ENCODE data around the gene CACNA1G.

The CACNA1G gene

DNA sequence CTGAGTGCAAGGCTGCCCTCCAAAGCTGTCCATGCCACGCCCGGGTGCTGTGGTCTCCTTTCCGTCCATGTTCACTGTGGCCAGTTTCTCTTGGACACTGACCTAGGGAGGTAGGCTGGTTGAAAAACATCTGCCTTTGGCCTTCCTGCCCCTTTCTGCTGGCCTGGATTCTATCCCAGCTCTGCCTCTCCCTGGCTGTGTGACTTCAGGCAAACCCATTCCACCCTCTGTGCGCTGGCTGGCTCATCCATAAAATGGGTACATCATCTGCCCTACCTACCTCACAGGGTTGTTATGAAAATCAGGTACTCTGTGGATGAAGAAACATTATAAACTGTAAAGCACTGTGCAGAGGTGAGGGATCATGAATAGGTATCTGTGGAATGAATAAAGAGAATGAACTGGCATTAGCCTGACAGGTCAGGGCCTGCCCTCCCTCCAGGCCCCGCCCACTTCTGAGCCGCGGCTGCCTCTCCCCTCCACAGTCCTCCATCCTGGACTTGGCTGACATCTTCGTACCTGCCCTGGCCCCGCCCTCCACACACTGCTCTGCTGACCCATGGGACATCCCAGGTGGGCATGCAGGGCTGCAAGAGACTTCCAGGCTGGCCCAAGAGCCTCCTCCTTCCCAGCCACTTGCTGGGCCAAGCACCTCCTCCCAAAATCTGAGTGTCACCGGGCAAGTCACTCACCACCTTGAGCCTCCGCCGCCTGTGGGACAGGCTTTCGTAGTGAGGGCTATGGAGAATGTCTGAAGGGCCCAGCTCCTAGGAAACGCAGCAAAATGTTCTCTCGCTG is 20.6 kb upstream of the CACNA1G start:
- Histone ChIP-seq H3K9me3 (ENCODE audit: control insufficient read depth, low read length) (no peaks in the 10 kb centered on the region), H3K36me3 (ENCODE audit: control insufficient read depth, insufficient read depth, low read length) (no peaks in the 10 kb centered on the region), H3K4me3 (ENCODE audit: insufficient read depth, low read depth, low read length) (no peak overlapping the region), H3K27me3 (ENCODE audit: control insufficient read depth, insufficient read depth, low read length, poor library complexity, severe bottlenecking) (peaks cover 9% of the 10 kb centered on the region), H3K4me1 (ENCODE audit: control insufficient read depth, insufficient read depth, low read length) (peaks cover 35% of the 10 kb centered on the region), H3K27ac (ENCODE audit: insufficient read depth, low read depth, low read length, poor library complexity, severe bottlenecking) (no peak overlapping the region)
- WGBS, 2 experiments: 75 to 79% methylated on average over 15 of the region's 15 CpGs

- Histone ChIP-seq H3K9me3 (ENCODE audit: control insufficient read depth, low read length) (no peaks in the 10 kb centered on the region), H3K36me3 (ENCODE audit: control insufficient read depth, insufficient read depth, low read length) (no peaks in the 10 kb centered on the region), H3K4me3 (ENCODE audit: insufficient read depth, low read depth, low read length) (peak overlapping the region; percentile 53), H3K4me1 (ENCODE audit: control insufficient read depth, insufficient read depth, low read length) (peaks cover 35% of the 10 kb centered on the region), H3K27ac (ENCODE audit: insufficient read depth, low read depth, low read length, poor library complexity, severe bottlenecking) (no peak overlapping the region), H3K27me3 (ENCODE audit: control insufficient read depth, insufficient read depth, low read length, poor library complexity, severe bottlenecking) (peaks cover 8% of the 10 kb centered on the region)
- 83 to 88% methylated on average over 11 of the region's 11 CpGs for WGBS, 2 experiments
Measured at GRCh38 chr17:50540560-50541401, 19.7 kb upstream of the CACNA1G start.

DNA sequence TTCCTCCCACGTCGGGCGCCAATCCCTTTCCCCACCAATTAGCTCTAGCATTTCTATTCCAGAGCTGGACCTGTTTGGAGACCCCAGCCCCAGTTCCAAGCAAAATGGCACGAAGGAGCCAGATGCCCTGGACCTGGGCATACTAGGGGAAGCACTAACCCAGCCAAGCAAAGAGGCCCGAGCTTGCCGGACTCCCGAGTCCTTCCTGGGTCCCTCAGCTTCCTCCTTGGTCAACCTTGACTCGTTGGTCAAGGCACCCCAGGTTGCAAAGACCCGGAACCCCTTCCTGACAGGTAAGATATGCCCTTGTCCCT is 19.2 kb upstream of the CACNA1G start:
- no peaks in the 10 kb centered on the region for H3K36me3 ChIP-seq (ENCODE audit: control insufficient read depth, insufficient read depth, low read length)
- peak overlapping the region; percentile 53 for H3K4me3 ChIP-seq (ENCODE audit: insufficient read depth, low read depth, low read length)
- no peaks in the 10 kb centered on the region for H3K9me3 ChIP-seq (ENCODE audit: control insufficient read depth, low read length)
- 70 to 80% methylated on average over 9 of the region's 9 CpGs for WGBS, 2 experiments
- peaks cover 35% of the 10 kb centered on the region for H3K4me1 ChIP-seq (ENCODE audit: control insufficient read depth, insufficient read depth, low read length)
- no peak overlapping the region for H3K27ac ChIP-seq (ENCODE audit: insufficient read depth, low read depth, low read length, poor library complexity, severe bottlenecking)
- peaks cover 8% of the 10 kb centered on the region for H3K27me3 ChIP-seq (ENCODE audit: control insufficient read depth, insufficient read depth, low read length, poor library complexity, severe bottlenecking)

- no peak overlapping the region for H3K27ac ChIP-seq (ENCODE audit: insufficient read depth, low read depth, low read length, poor library complexity, severe bottlenecking)
- 3% methylated on average over 82 of the region's 82 CpGs for WGBS, 2 experiments
- no peaks in the 10 kb centered on the region for H3K9me3 ChIP-seq (ENCODE audit: control insufficient read depth, low read length)
- peak overlapping the region; percentile 53 for H3K4me3 ChIP-seq (ENCODE audit: insufficient read depth, low read depth, low read length)
- no peaks in the 10 kb centered on the region for H3K36me3 ChIP-seq (ENCODE audit: control insufficient read depth, insufficient read depth, low read length)
- H3K4me1 ChIP-seq (ENCODE audit: control insufficient read depth, insufficient read depth, low read length): peaks cover 35% of the 10 kb centered on the region
- peaks cover 8% of the 10 kb centered on the region for H3K27me3 ChIP-seq (ENCODE audit: control insufficient read depth, insufficient read depth, low read length, poor library complexity, severe bottlenecking)
Measured at GRCh38 chr17:50541716-50542688, 18.5 kb upstream of the CACNA1G start.

- peaks cover 8% of the 10 kb centered on the region for H3K27me3 ChIP-seq (ENCODE audit: control insufficient read depth, insufficient read depth, low read length, poor library complexity, severe bottlenecking)
- H3K36me3 ChIP-seq (ENCODE audit: control insufficient read depth, insufficient read depth, low read length): no peaks in the 10 kb centered on the region
- H3K9me3 ChIP-seq (ENCODE audit: control insufficient read depth, low read length): no peaks in the 10 kb centered on the region
- WGBS, 2 experiments: 87 to 90% methylated on average over 16 of the region's 16 CpGs
- peak overlapping the region; percentile 53 for H3K4me3 ChIP-seq (ENCODE audit: insufficient read depth, low read depth, low read length)
- H3K27ac ChIP-seq (ENCODE audit: insufficient read depth, low read depth, low read length, poor library complexity, severe bottlenecking): no peak overlapping the region
- peaks cover 44% of the 10 kb centered on the region for H3K4me1 ChIP-seq (ENCODE audit: control insufficient read depth, insufficient read depth, low read length)
Measured at GRCh38 chr17:50542795-50543774, 17.4 kb upstream of the CACNA1G start.

- H3K27me3 ChIP-seq (ENCODE audit: control insufficient read depth, insufficient read depth, low read length, poor library complexity, severe bottlenecking): peaks cover 8% of the 10 kb centered on the region
- H3K4me3 ChIP-seq (ENCODE audit: insufficient read depth, low read depth, low read length): no peak overlapping the region
- H3K9me3 ChIP-seq (ENCODE audit: control insufficient read depth, low read length): no peaks in the 10 kb centered on the region
- H3K36me3 ChIP-seq (ENCODE audit: control insufficient read depth, insufficient read depth, low read length): no peaks in the 10 kb centered on the region
- peaks cover 34% of the 10 kb centered on the region for H3K4me1 ChIP-seq (ENCODE audit: control insufficient read depth, insufficient read depth, low read length)
- H3K27ac ChIP-seq (ENCODE audit: insufficient read depth, low read depth, low read length, poor library complexity, severe bottlenecking): no peak overlapping the region
- WGBS, 2 experiments: 90 to 91% methylated on average over 7 of the region's 7 CpGs
Measured at GRCh38 chr17:50544516-50544915, 16.0 kb upstream of the CACNA1G start.

- Histone ChIP-seq H3K27me3 (ENCODE audit: control insufficient read depth, insufficient read depth, low read length, poor library complexity, severe bottlenecking) (peaks cover 8% of the 10 kb centered on the region), H3K9me3 (ENCODE audit: control insufficient read depth, low read length) (no peaks in the 10 kb centered on the region), H3K27ac (ENCODE audit: insufficient read depth, low read depth, low read length, poor library complexity, severe bottlenecking) (no peak overlapping the region), H3K36me3 (ENCODE audit: control insufficient read depth, insufficient read depth, low read length) (no peaks in the 10 kb centered on the region), H3K4me3 (ENCODE audit: insufficient read depth, low read depth, low read length) (no peak overlapping the region), H3K4me1 (ENCODE audit: control insufficient read depth, insufficient read depth, low read length) (peaks cover 31% of the 10 kb centered on the region)
- 75% methylated on average over 8 of the region's 8 CpGs for WGBS, 2 experiments
Measured at GRCh38 chr17:50545311-50545710, 15.2 kb upstream of the CACNA1G start.

DNA sequence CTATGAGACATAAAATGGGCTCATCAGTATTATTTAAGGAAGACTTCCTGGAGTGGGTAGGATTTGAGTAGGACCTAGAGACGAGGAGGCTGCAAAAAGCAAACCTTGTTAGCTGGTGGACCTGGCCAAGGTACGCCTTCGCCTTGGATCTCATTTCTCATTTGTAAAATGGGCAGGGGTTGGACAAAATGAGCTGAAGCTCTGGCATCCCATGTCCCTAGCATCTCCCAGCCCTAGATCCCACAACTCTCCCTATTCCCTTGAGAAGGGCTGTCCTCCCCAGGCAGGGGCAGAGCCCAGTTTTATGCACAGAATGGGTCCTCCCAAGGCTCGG is 13.8 kb upstream of the CACNA1G start:
- Histone ChIP-seq H3K4me3 (ENCODE audit: insufficient read depth, low read depth, low read length) (peak overlapping the region; percentile 54), H3K4me1 (ENCODE audit: control insufficient read depth, insufficient read depth, low read length) (peaks cover 25% of the 10 kb centered on the region), H3K9me3 (ENCODE audit: control insufficient read depth, low read length) (no peaks in the 10 kb centered on the region), H3K27ac (ENCODE audit: insufficient read depth, low read depth, low read length, poor library complexity, severe bottlenecking) (no peak overlapping the region), H3K36me3 (ENCODE audit: control insufficient read depth, insufficient read depth, low read length) (no peaks in the 10 kb centered on the region), H3K27me3 (ENCODE audit: control insufficient read depth, insufficient read depth, low read length, poor library complexity, severe bottlenecking) (peaks cover 1% of the 10 kb centered on the region)
- WGBS, 2 experiments: 64 to 67% methylated on average over 4 of the region's 4 CpGs

GRCh38 chr17:50547035-50547735 is 13.3 kb upstream of the CACNA1G start, which contains the start of gene SPATA20:
Gene SPATA20, plus strand, starts transcription at chr17:50547174. Its CDS starts 35 bp downstream, at chr17:50547209.
- H3K4me3 ChIP-seq (ENCODE audit: insufficient read depth, low read depth, low read length): peak within 1 kb of the TSS; percentile 54
- no peaks in the 10 kb centered on the region for H3K36me3 ChIP-seq (ENCODE audit: control insufficient read depth, insufficient read depth, low read length)
- H3K9me3 ChIP-seq (ENCODE audit: control insufficient read depth, low read length): no peaks in the 10 kb centered on the region
- H3K4me1 ChIP-seq (ENCODE audit: control insufficient read depth, insufficient read depth, low read length): peaks cover 24% of the 10 kb centered on the region
- WGBS, 2 experiments: 2 to 3% methylated on average over 42 of the region's 42 CpGs
- H3K27me3 ChIP-seq (ENCODE audit: control insufficient read depth, insufficient read depth, low read length, poor library complexity, severe bottlenecking): no peaks in the 10 kb centered on the region
- no peak within 1 kb of the TSS for H3K27ac ChIP-seq (ENCODE audit: insufficient read depth, low read depth, low read length, poor library complexity, severe bottlenecking)

Data from ectodermal cell (in vitro differentiated cells).